Neural crest cell (in vitro differentiated cells): ENCODE data around the gene TST. TPM values are rescaled to one million over a fixed set of nuclear protein-coding genes. Genes with fewer than 3 reads are reported as not detected.

ENCODE experiments used
- DNase-seq: peaks from one replicate; pipeline ENCODE4 v3.0.0; 2021; ENCODE audit warnings: low read depth, mixed read lengths, low spot score
- H3K27ac Mint-ChIP-seq: one replicate; pipeline ENCODE4 v1.8.0; 2021; ENCODE audit warnings: mild to moderate bottlenecking, mixed read lengths; ENCODE audit not compliant: unreplicated experiment
- H3K27me3 Mint-ChIP-seq: 2 replicates; pipeline ENCODE4 v1.8.0; 2021; ENCODE audit warnings: low read depth, mild to moderate bottlenecking, mixed read lengths
- H3K36me3 Mint-ChIP-seq: 2 replicates; pipeline ENCODE4 v1.8.0; 2021; ENCODE audit warnings: low read depth, mild to moderate bottlenecking, mixed read lengths
- H3K4me1 Mint-ChIP-seq: 2 replicates; pipeline ENCODE4 v1.8.0; 2021; ENCODE audit warnings: mixed read lengths
- H3K4me3 Mint-ChIP-seq: one replicate; pipeline ENCODE4 v1.8.0; 2021; ENCODE audit warnings: mild to moderate bottlenecking, mixed read lengths
- H3K9me3 Mint-ChIP-seq: 2 replicates; pipeline ENCODE4 v1.8.0; 2021; ENCODE audit warnings: mixed read lengths
- CTCF ChIP-seq: fragments of 200-600 bp; sonication (generic); conservative IDR thresholded peaks from 2 replicates; pipeline ENCODE4 v1.5.0; 2021; ENCODE audit warnings: antibody characterized with exemption, mild to moderate bottlenecking
- total RNA-seq: library from RNA; stranded (reverse); gene quantifications from 2 replicates; pipeline ENCODE4 v1.2.1, GENCODE V29; 2021

The TST gene
- total RNA-seq, 1 donor from 2014 or later: 31.0 TPM

GRCh38 chr22:37060801-37061610 lies 41.8 kb upstream of the TST start:
- no peak for TF ChIP-seq CTCF
- Mint-ChIP-seq H3K36me3 (peaks cover 2% of the 10 kb centered on the region), H3K27ac (no peak overlapping the region), H3K4me1 (no peaks in the 10 kb centered on the region), H3K4me3 (no peak overlapping the region), H3K27me3 (peaks cover 2% of the 10 kb centered on the region), H3K9me3 (no peaks in the 10 kb centered on the region)
- DNase-seq: no peak

- Mint-ChIP-seq H3K4me3 (no peak overlapping the region), H3K36me3 (peaks cover 3% of the 10 kb centered on the region), H3K27me3 (peaks cover 2% of the 10 kb centered on the region), H3K27ac (no peak overlapping the region), H3K4me1 (no peaks in the 10 kb centered on the region), H3K9me3 (no peaks in the 10 kb centered on the region)
- TF ChIP-seq CTCF: no peak
- no peak for DNase-seq
These were observed 40.7 kb upstream of the TST start for GRCh38 chr22:37059876-37060449.

GRCh38 chr22:37058917-37059701 lies 39.9 kb upstream of the TST start:
- Mint-ChIP-seq H3K27ac (no peak overlapping the region), H3K36me3 (peaks cover 4% of the 10 kb centered on the region), H3K4me1 (no peaks in the 10 kb centered on the region), H3K4me3 (no peak overlapping the region), H3K9me3 (no peaks in the 10 kb centered on the region), H3K27me3 (no peaks in the 10 kb centered on the region)
- no peak for DNase-seq
- TF ChIP-seq CTCF: no peak

- Mint-ChIP-seq H3K4me3 (no peak overlapping the region), H3K27ac (no peak overlapping the region)
- TF ChIP-seq CTCF: no peak
These were observed 38.7 kb upstream of the TST start for GRCh38 chr22:37057796-37058510.

GRCh38 chr22:37057226-37057625 lies 38.0 kb upstream of the TST start:
- H3K27me3 Mint-ChIP-seq: no peaks in the 10 kb centered on the region
- H3K36me3 Mint-ChIP-seq: peaks cover 4% of the 10 kb centered on the region
- no peak for TF ChIP-seq CTCF
- no peak for DNase-seq
- H3K9me3 Mint-ChIP-seq: no peaks in the 10 kb centered on the region
- H3K4me1 Mint-ChIP-seq: peaks cover 7% of the 10 kb centered on the region
- H3K4me3 Mint-ChIP-seq: no peak overlapping the region
- H3K27ac Mint-ChIP-seq: no peak overlapping the region

More at GRCh38 chr22:37057796-37058510, 38.7 kb upstream of the TST start:
- Mint-ChIP-seq H3K4me1 (no peaks in the 10 kb centered on the region), H3K36me3 (peaks cover 4% of the 10 kb centered on the region), H3K27me3 (no peaks in the 10 kb centered on the region), H3K9me3 (no peaks in the 10 kb centered on the region)
- no peak for DNase-seq
